ENCODE results near the gene KIF26B. TPM values are rescaled to one million over a fixed set of nuclear protein-coding genes. Genes with fewer than 3 reads are reported as not detected.

The KIF26B gene
- total RNA-seq, 6 experiments from 2014 or later = 0.31 to 0.55 (median 0.35) TPM

GRCh38 chr1:245690156-245690690, 535.4 kb downstream of the KIF26B start:
- Histone ChIP-seq H3K36me3 (no peaks in the 10 kb centered on the region), H3K27ac (no peak overlapping the region), H3K4me3 (no peak overlapping the region), H3K4me1 (no peaks in the 10 kb centered on the region), H3K9me3 (no peaks in the 10 kb centered on the region), H3K27me3 (no peaks in the 10 kb centered on the region)
- 65% methylated on average over 7 of the region's 9 CpGs for WGBS (ENCODE audit: insufficient coverage, low coverage, low lambda C conversion rate, missing lambda C conversion rate)
- ATAC-seq (no peak), DNase-seq (no peak)
- no peak for TF ChIP-seq CTCF (IDR thresholded peaks at IDR 0.05)
- no peak for TF ChIP-seq POLR2A (IDR thresholded peaks at IDR 0.05)
- intact Hi-C loops (cut with DNase I) = no loop called here

GRCh38 chr1:245690946-245691541, 536.3 kb downstream of the KIF26B start:
- no peaks in the 10 kb centered on the region for H3K9me3 ChIP-seq
- H3K36me3 ChIP-seq = no peaks in the 10 kb centered on the region
- no peak for ATAC-seq
- H3K4me3 ChIP-seq = no peak overlapping the region
- TF ChIP-seq CTCF (IDR thresholded peaks at IDR 0.05) = no peak
- no peak for TF ChIP-seq POLR2A (IDR thresholded peaks at IDR 0.05)
- intact Hi-C loops (cut with DNase I) = no loop called here
- 71% methylated on average over 13 of the region's 13 CpGs for WGBS (ENCODE audit: insufficient coverage, low coverage, low lambda C conversion rate, missing lambda C conversion rate)
- no peak overlapping the region for H3K27ac ChIP-seq
- no peaks in the 10 kb centered on the region for H3K27me3 ChIP-seq
- H3K4me1 ChIP-seq = no peaks in the 10 kb centered on the region
- DNase-seq = no peak

GRCh38 chr1:245691897-245692296, 537.1 kb downstream of the KIF26B start:
- Histone ChIP-seq H3K27ac (no peak overlapping the region), H3K4me3 (no peak overlapping the region), H3K9me3 (no peaks in the 10 kb centered on the region), H3K36me3 (no peaks in the 10 kb centered on the region), H3K27me3 (no peaks in the 10 kb centered on the region), H3K4me1 (no peaks in the 10 kb centered on the region)
- DNase-seq (no peak), ATAC-seq (no peak)
- WGBS (ENCODE audit: insufficient coverage, low coverage, low lambda C conversion rate, missing lambda C conversion rate) = 63% methylated on average over 3 of the region's 3 CpGs
- TF ChIP-seq CTCF (IDR thresholded peaks at IDR 0.05) (no peak), POLR2A (IDR thresholded peaks at IDR 0.05) (no peak)
- intact Hi-C loops (cut with DNase I) = no loop called here

GRCh38 chr1:245692318-245692717, 537.5 kb downstream of the KIF26B start:
- TF ChIP-seq CTCF (IDR thresholded peaks at IDR 0.05) = no peak
- no peak for TF ChIP-seq POLR2A (IDR thresholded peaks at IDR 0.05)
- WGBS (ENCODE audit: insufficient coverage, low coverage, low lambda C conversion rate, missing lambda C conversion rate) = no CpG with 5 or more reads among the region's 12 CpGs
- Histone ChIP-seq H3K27me3 (no peaks in the 10 kb centered on the region), H3K36me3 (no peaks in the 10 kb centered on the region), H3K9me3 (no peaks in the 10 kb centered on the region), H3K4me1 (no peaks in the 10 kb centered on the region), H3K4me3 (no peak overlapping the region), H3K27ac (no peak overlapping the region)
- intact Hi-C loops (cut with DNase I) = no loop called here
- no peak for ATAC-seq
- DNase-seq = no peak
